ENCODE data around the gene MYO15B. TPM values are rescaled to one million over a fixed set of nuclear protein-coding genes. Genes with fewer than 3 reads are reported as not detected.
A peak's percentile ranks its signal among the peaks of the same experiment; 100 is the strongest.

Gene MYO15B
- total RNA-seq, 1 experiment from 2014 or later: 26.5 TPM

DNA sequence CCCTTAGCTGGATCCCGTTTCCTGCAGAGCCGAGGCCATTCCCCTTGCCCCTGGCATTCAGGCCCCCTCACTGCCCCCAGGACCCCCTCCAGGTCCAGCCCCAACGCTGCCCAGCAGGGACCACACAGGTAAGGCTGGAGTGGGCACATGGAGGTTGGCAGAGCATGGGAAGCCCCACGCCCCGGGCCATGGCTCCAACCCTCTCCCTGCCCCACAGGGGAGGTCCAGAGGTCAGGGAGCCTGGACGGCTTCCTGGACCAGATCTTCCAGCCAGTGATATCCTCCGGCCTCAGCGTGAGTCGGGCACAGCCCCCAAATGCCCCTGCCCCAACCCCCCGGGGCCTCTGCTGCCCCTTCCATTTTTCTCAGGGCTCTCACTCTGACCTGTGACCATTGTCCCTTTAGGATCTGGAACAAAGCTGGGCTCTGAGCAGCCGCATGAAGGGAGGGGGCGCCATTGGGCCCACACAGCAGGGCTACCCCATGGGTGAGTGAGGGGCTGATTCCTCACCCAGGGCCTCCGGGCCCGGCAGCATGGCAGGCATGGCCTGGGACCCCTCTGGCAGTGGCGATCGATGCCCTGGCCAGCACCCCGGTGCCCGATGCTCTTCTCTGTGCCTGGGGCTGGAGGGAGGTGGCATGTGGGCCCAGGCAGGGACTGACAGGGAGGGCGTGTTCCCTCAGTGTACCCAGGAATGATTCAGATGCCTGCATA lies 27.1 kb downstream of the MYO15B start:
- BruUV-seq (replicated peaks): no TSS peak
- H3K36me3 ChIP-seq (ENCODE audit: control insufficient read depth, insufficient read depth, low read length): no peaks in the 10 kb centered on the region
- DNase-seq (ENCODE audit: low read depth, low spot score): no peak
- intact Hi-C loops (cut with micrococcal nuclease; ENCODE audit: unreplicated experiment): no loop called here
- H3K27me3 ChIP-seq (ENCODE audit: control insufficient read depth, insufficient read depth, low read length): no peaks in the 10 kb centered on the region
- no peak for ATAC-seq
- no peak for TF ChIP-seq SIN3A (IDR thresholded peaks at IDR 0.05; ENCODE audit: borderline replicate concordance, insufficient read depth, low read depth, low read length)
- TF ChIP-seq, protein P1, sequence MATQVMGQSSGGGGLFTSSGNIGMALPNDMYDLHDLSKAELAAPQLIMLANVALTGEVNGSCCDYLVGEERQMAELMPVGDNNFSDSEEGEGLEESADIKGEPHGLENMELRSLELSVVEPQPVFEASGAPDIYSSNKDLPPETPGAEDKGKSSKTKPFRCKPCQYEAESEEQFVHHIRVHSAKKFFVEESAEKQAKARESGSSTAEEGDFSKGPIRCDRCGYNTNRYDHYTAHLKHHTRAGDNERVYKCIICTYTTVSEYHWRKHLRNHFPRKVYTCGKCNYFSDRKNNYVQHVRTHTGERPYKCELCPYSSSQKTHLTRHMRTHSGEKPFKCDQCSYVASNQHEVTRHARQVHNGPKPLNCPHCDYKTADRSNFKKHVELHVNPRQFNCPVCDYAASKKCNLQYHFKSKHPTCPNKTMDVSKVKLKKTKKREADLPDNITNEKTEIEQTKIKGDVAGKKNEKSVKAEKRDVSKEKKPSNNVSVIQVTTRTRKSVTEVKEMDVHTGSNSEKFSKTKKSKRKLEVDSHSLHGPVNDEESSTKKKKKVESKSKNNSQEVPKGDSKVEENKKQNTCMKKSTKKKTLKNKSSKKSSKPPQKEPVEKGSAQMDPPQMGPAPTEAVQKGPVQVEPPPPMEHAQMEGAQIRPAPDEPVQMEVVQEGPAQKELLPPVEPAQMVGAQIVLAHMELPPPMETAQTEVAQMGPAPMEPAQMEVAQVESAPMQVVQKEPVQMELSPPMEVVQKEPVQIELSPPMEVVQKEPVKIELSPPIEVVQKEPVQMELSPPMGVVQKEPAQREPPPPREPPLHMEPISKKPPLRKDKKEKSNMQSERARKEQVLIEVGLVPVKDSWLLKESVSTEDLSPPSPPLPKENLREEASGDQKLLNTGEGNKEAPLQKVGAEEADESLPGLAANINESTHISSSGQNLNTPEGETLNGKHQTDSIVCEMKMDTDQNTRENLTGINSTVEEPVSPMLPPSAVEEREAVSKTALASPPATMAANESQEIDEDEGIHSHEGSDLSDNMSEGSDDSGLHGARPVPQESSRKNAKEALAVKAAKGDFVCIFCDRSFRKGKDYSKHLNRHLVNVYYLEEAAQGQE (IDR thresholded peaks at IDR 0.05; ENCODE audit: insufficient read depth in 1 of 2, low read depth in 2 of 2, low read length in 1 of 2): no peak
- TF ChIP-seq, protein P2, sequence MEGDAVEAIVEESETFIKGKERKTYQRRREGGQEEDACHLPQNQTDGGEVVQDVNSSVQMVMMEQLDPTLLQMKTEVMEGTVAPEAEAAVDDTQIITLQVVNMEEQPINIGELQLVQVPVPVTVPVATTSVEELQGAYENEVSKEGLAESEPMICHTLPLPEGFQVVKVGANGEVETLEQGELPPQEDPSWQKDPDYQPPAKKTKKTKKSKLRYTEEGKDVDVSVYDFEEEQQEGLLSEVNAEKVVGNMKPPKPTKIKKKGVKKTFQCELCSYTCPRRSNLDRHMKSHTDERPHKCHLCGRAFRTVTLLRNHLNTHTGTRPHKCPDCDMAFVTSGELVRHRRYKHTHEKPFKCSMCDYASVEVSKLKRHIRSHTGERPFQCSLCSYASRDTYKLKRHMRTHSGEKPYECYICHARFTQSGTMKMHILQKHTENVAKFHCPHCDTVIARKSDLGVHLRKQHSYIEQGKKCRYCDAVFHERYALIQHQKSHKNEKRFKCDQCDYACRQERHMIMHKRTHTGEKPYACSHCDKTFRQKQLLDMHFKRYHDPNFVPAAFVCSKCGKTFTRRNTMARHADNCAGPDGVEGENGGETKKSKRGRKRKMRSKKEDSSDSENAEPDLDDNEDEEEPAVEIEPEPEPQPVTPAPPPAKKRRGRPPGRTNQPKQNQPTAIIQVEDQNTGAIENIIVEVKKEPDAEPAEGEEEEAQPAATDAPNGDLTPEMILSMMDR (IDR thresholded peaks at IDR 0.05): no peak
- no peak for TF ChIP-seq POLR2AphosphoS5 (IDR thresholded peaks at IDR 0.05; ENCODE audit: low read depth, low read length)
- H3K27ac ChIP-seq (ENCODE audit: low read length): no peak overlapping the region
- in situ Hi-C loops (cut with HindIII; ENCODE audit: low pct_unique_long_range_greater_than_20kb, low sequenced_read_pairs): no loop called here
- no peaks in the 10 kb centered on the region for H3K4me1 ChIP-seq (ENCODE audit: control insufficient read depth, insufficient read depth, low read length)
- no peak overlapping the region for H3K4me3 ChIP-seq (ENCODE audit: low read depth in 2 of 2, low read length in 2 of 2)
- no peaks in the 10 kb centered on the region for H3K9me3 ChIP-seq (ENCODE audit: control insufficient read depth, insufficient read depth, low read depth, low read length)
- CTCF ChIA-PET: interaction anchor here (0.7 to 2.3 kb wide), 4 partner anchors 13 to 110 kb away, joined by 3 to 12 read pairs (median 4); partner anchors contain the start of gene SMIM5
- POLR2A ChIA-PET: no interaction called here

DNA sequence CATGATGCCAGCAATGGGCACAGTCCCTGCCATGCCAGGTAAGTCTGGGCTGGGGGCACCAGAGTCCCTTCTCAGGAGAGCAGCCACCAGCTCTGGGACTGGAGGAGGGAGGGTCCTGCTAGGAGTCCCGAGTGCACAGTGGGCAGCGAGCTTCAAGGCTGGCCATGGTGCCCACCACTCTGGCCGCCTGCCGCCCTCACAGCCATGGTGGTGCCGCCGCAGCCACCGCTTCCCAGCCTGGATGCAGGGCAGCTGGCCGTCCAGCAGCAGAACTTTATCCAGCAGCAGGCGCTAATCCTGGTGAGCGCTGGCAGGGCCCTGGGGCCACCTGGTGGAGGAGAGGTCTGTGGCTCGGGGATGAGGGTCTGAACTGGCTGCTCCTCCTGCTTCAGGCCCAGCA lies 27.7 kb downstream of the MYO15B start:
- Histone ChIP-seq H3K4me1 (ENCODE audit: control insufficient read depth, insufficient read depth, low read length) (no peaks in the 10 kb centered on the region), H3K27ac (ENCODE audit: low read length) (no peak overlapping the region), H3K4me3 (ENCODE audit: low read depth in 2 of 2, low read length in 2 of 2) (no peak overlapping the region), H3K27me3 (ENCODE audit: control insufficient read depth, insufficient read depth, low read length) (no peaks in the 10 kb centered on the region), H3K36me3 (ENCODE audit: control insufficient read depth, insufficient read depth, low read length) (no peaks in the 10 kb centered on the region), H3K9me3 (ENCODE audit: control insufficient read depth, insufficient read depth, low read depth, low read length) (no peaks in the 10 kb centered on the region)
- intact Hi-C loops (cut with micrococcal nuclease; ENCODE audit: unreplicated experiment): no loop called here
- ChIA-PET POLR2A (no interaction called here), CTCF (interaction anchor here (0.7 to 0.8 kb wide), 2 partner anchors 18 to 110 kb away, joined by 3 read pairs; partner anchors contain the start of gene SMIM5)
- TF ChIP-seq, protein P2 (IDR thresholded peaks at IDR 0.05): peak; percentile 64
- TF ChIP-seq, protein P1 (IDR thresholded peaks at IDR 0.05; ENCODE audit: insufficient read depth in 1 of 2, low read depth in 2 of 2, low read length in 1 of 2): no peak
- ATAC-seq (peak; percentile 50), DNase-seq (ENCODE audit: low read depth, low spot score) (no peak)
- BruUV-seq (replicated peaks): no TSS peak
- in situ Hi-C loops (cut with HindIII; ENCODE audit: low pct_unique_long_range_greater_than_20kb, low sequenced_read_pairs): no loop called here

Measured in Panc1 (cell line).